Femur (tissue), 1 donor: Measurements from ENCODE around the gene BCL2.
"Not testable (repeated sequence)": the region's sequence is repeated elsewhere in the genome, so short reads cannot be mapped to it uniquely, and the experiment has no call there.

Source experiments
- DNase-seq: peaks from one replicate; pipeline ENCODE4 v3.0.0-alpha.2; 2017

Gene BCL2

DNA sequence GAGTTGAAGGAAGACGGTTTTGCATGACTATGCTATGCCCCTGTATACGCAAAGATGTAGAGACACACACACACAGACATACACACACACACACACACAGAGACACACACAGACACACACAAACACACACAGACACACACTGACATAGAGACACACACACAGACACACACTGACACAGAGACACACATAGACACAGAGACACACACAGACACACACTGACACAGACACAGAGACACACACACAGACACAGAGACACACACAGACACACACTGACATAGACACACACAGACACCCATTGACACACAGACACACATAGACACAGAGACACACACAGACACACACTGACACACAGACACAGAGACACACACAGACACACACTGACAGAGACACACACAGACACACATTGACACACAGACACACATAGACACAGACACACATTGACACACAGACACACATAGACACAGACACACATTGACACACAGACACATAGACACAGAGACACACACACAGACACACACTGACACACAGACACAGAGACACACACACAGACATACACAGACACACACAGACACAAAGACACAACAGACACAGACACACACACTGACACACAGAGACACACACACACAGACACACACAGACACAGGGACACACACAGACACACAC is 121.3 kb downstream of the BCL2 start:
- no peak for DNase-seq

DNA sequence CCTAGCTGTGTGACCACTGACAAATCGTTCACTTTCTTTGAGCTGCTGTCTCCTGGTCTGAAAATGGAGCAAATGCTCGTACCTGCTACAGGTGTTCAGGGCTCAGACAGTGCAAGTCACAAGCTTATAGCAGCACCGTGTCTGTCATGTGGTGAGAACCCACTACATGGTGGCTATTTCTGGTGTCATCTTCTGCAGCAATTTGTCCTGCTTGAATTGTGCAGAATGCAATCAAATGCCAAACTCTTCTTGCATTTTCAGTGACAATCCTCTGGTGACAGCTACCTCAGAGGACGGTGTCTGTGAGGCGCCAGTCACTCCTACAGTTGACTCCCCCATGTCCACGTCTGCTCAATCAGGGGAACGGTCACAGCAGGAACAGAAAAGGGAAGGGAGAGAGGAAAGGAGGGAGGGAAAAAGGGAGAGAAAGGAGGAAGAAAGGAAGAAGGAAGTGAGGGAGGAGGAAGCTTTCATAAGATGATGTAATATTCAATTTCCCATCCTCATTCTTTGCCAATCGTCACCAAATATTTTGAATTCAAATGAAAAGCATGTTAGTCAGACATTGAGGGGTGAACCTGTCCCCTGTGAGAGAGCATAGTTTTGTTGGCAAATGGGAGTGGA is 122.2 kb downstream of the BCL2 start:
- no peak for DNase-seq

DNA sequence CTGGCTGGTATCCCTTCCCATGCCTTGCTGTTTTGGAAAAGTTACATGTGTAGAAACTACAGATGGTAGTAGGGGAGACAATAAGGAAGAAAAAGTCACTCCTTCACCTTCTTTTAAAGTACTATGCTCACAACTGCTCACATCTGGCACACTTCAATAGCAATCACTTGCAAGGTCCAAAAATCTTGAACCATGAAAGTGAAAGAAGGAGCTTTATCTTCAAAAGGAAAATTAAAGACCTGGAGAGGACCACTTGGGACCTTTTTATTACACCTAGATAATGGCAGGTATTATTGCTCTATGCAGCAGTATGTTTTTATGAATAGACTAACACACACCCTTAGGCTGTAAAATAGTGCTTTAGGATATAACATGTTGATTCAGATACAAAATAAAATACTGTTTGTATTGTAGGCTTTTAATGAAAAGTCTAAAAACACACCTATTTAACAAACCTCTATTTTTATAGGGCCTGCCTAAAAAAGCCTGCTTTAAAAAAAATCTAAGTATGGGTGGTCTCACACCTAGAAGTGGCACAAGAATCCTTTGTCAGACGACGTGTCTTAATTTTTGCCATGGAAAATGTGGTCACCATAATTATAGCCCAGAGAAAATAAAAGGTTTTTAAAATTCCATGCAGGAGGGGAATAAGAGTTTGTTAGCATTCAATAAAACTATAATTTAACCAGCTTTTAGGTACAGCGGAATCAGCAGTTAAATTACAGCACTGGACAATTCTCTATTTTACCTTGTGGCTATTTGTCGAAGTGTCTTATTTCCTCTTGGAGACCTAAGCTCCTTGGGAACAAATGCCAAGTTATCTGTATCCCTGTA is 124.0 kb downstream of the BCL2 start:
- no peak for DNase-seq

GRCh38 chr18:63192885-63193349 is 126.7 kb downstream of the BCL2 start:
- DNase-seq: no peak

DNA sequence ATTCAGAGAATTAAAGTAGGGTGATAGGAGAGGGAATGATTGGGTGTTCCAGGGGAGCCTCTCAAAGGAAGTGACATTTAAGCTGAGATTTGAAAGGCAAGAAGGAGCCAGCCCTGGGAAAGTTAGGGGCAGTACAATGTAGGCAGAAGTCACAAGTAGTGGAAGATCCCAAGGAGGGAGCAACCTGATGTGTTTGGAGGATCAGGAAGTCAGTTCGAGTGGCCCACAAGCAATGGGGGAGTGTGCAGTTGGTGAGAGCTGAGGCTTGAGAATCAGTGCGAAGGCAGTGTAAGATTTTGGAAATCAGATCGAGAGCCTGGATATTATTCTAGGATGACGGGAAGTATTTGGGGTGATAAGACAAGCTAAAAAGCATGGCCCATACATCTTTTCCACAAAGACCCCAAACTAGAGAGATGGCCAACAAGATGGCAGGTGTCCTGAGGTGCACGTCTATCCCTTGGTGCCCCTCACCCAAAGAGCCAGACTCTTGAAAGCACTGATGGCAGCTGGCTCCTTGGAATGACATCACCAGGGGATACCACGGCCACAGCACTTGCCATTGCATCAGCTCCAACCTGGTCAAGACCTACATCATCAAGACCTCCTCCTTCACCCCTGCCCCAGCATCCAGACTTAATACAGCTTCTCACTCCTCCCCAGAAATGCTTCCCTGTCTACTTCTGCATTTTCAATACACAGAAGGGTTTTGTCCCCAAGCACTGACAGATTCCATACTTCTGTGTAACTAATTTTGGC is 127.3 kb downstream of the BCL2 start:
- DNase-seq: no peak

- no peak for DNase-seq
These were observed 128.2 kb downstream of the BCL2 start for GRCh38 chr18:63191413-63191812.

- not testable (repeated sequence) for DNase-seq
These were observed 128.7 kb downstream of the BCL2 start for GRCh38 chr18:63190838-63191237.

- no peak for DNase-seq
These were observed 129.8 kb downstream of the BCL2 start for GRCh38 chr18:63189817-63190216.

DNA sequence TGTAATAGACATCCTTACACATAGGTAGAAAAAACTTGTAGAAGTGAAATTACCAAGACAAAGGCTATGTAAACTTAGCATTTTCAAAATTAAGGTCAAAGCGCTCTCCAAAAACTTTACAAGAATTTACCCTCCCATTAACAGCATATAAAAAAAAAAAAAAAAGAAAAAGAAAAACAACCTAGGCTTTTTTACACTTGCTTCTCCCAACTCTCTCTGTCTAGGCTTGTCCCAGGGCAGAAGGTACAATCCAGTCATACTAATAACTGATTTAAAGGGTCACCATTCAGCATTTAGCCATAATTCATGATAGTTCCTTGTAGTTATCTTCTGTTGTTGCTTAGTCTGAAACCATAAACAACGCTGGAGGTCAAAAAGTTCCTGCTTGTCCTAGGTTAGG is 130.5 kb downstream of the BCL2 start:
- no peak for DNase-seq

- DNase-seq: no peak
These were observed 131.6 kb downstream of the BCL2 start for GRCh38 chr18:63187791-63188460.

- DNase-seq: no peak
These were observed 132.4 kb downstream of the BCL2 start for GRCh38 chr18:63187223-63187574.

GRCh38 chr18:63186520-63187222 is 132.9 kb downstream of the BCL2 start:
- no peak for DNase-seq

DNA sequence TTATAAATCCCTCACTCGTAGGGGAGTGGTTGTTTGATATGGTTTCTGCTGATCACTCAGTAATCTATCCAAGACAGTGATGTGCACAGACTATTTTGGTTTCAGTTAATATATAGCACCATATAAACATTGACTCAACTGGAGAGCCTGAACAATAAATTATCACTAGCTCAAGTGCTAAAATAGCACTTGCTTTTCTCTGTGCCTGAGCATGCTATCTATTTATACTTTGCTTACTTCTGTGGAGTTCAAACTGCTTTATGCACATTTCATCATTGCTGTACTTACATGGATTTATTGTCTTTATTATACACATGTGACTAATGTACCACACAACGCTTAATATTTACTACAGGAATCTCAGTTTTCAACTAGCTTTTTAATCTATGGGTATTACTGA is 133.6 kb downstream of the BCL2 start:
- DNase-seq: no peak

DNA sequence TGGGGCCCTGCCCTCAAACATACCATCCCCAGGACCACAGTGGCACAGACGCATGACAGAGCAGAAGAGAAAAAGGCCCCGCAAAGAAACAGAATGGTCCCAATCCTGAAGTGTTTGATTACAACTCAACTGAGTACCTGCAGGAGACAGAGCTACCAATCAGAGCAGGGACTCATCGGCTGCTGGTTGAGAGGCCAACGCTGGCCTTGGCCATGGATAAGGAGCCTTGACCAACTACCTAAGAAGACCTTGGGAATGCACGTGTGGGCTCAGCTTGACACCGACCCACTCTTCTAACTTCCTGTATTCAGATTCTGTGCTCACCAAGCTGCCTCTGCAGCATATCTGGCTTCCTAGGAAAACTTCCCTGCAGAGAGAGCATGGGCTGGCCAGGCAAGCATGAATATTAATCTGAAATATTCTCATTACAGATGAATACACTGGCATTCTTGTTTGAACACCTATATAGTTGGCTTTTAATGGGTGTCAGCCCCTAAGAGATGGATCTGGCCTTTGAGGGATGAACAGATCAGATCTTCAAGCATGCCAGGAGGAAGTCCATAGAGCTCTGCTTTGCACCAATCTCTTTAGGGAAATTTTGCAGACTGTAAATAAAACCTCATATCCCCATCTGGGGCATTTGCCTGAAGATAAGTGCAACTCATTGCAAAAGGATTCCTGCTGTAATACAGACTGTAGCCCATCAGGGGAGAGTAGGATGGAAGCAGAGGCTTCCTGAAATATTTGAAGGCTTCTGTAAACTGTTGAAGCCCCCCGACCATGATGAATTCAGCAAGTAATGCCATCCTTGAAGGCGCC is 135.4 kb downstream of the BCL2 start:
- no peak for DNase-seq

DNA sequence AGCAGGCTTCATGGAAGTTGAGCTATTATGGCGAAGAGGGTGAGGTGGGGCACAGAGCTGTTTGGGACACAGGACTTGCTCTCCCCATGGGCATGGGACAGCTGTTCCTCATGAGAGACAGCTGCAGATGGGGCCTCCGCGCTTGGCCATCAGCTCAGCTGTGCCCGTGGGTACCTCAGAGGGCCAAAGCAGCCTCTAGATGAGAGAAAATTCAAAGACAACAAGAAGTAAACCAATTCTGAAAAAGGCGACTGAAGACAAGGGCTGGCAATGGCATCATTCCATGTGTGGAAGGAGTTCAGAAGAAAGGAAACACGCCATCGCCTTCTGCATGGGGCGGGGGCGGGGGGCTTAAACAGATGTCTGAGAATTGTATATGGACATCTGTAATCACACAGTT is 136.2 kb downstream of the BCL2 start:
- DNase-seq: peak; percentile 69

DNA sequence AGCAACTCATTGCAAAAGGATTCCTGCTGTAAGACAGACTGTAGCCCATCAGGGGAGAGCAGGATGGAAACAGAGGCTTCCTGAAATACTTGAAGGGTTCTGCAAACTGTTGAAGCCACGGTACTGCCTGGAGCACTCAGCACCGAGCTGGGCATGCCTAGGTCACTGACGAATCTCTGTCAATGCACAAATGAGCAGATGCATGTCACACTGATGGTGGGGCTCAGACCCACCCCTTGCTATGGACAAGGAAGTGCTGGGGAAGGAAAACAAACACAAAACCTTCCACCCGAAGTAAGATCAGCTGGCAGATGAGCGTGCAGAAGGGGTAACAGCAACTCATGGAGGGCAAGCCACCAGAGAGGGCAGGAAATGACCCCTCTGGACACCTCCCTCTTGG is 136.7 kb downstream of the BCL2 start:
- DNase-seq: no peak

DNA sequence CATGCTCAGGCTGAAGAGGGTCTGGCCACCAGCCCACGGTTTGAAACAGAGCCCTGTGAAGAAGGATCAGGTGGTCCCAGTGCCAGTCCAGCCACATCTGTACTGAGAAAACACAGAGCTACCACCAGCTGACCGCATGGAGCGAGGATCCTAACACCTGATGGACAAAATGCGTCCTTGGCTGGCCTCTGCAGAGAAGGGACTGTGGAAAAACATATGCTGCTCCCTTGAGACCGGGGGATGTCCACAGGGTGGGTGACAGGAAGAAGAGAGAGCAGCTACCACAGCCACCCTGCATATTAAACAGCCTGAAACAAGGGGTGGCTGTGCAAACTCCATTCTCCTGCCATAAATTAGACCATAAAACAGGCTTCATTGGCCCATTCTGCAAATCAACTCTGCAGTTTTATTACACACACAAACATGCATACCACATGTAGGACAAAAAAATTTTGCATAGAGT is 137.2 kb downstream of the BCL2 start:
- no peak for DNase-seq

GRCh38 chr18:63181706-63182309 is 137.8 kb downstream of the BCL2 start:
- DNase-seq: no peak

GRCh38 chr18:63180971-63181376 is 138.6 kb downstream of the BCL2 start:
- no peak for DNase-seq

- no peak for DNase-seq
These were observed 139.2 kb downstream of the BCL2 start for GRCh38 chr18:63180321-63180720.

DNA sequence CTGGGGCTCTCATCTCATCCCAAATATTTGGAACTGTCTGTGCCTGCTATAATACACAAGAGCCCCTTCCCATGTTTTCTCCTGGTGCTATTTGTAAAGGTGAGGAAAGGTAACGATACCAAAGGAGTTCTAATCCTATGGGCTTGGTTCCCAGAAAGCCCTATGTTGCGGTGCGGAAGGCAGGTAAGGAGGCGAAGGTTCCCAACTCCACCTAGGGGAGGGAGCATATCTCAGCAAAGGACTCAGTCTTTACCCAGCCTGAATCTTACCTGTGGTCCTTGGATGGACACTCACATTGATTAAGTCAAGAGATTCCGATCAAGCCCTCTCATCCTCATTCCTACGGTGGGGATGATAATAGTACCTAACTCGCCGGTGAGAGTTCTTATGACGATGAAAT is 140.1 kb downstream of the BCL2 start:
- DNase-seq: no peak
